Measurements from ENCODE around the gene TMCO2.
A peak's percentile ranks its signal among the peaks of the same experiment; 100 is the strongest.
"Not testable (repeated sequence)": the region's sequence is repeated elsewhere in the genome, so short reads cannot be mapped to it uniquely, and the experiment has no call there.

Gene TMCO2

DNA sequence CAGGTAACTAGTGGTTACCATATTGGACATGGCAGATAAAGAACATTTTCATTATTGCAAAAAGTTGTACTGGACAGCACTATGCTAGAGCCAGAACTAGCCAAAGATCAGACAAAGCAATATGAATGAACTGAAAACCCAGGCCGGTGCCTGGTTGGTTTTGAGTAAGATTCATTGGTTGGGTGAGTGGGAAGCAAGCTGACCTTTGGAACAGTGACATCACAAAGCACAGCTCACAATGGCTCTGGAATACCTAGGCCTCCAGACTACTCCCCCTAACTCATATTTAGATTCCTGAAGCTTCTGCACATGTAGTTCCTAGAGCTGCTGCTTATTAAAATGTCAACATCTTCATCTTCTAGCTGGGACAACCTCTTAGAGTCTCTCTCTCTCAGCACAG is at the start of gene TMCO2:
Gene TMCO2, plus strand, starts transcription at position 283 of the 400 bp plus-strand sequence. Its CDS starts 57 bp downstream, at position 340.
- no peak for DNase-seq

DNA sequence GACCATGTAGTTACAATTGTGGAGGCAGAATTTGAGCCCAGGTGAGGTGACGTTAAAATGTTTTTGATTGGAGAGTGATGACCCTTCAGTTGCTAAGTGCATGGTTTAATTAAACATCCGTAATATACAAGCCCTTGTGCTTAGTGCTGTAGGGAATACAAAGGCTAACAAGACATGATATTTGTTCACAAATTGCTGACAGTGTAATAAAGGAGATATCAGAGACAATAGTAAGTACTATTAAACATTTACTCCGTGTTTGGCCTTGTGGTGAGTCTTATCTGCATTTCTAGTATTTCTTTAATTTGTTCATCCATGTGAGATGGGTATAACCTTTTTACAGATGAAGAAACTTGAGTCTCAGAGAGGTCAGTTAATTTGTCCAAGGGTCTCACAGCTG is 48.6 kb upstream of the TMCO2 start:
- DNase-seq, result no peak

DNA sequence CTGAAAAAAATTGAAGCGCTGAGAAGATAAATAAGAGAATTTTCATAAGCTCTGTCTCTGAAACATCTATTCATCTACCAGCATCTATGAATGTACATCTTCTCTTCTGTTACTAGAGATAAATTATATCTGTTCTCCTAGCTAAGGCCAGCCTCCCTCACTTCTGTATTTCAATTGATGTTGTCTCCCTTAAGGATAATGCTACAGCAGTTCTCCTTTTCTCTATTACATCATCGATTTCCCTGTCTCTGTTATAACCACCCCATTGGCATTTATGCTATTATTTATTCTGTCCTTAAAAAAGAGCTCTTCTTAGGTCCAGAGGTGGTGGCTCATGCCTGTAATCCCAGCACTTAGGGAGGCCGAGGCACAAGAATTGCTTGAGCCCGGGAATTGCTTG is 42.9 kb upstream of the TMCO2 start:
- DNase-seq, result no peak

DNA sequence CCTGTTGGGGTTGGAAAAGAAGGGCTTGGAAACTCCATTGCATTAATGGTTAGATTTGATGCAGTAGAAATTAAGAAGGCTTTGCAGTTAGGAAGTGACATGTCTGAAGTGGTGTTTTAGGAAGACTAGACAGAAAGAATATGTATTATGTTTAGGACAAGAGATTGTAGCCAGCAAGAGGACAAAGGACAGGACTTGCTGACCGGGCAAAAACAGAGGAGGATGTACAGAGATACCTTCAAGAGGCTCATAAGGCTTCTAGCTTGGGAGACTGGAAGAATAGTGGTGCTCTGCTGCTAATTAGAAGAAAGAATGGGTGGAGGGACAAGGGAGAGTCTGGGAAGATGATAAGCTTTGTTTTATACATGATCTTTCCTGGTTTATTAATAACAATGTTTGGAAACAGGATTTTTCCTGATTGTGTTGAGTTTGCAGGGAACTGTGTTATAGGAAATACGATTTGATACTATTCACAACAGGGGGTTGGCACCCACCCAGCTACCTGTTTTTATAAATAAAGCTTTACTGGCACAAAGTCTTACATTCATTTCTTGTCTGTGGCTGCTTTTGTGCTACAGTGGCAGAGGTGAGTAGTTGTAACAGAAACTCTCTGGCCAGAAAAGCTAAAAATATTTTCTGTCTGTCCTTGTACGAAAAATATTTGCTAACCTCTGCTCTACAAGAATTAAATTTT is 37.1 kb upstream of the TMCO2 start:
- DNase-seq, result no peak

GRCh38 chr1:40218333-40218732 is 29.4 kb upstream of the TMCO2 start:
- no peak for DNase-seq

GRCh38 chr1:40221471-40221905 is 26.2 kb upstream of the TMCO2 start:
- not testable (repeated sequence) for DNase-seq

DNA sequence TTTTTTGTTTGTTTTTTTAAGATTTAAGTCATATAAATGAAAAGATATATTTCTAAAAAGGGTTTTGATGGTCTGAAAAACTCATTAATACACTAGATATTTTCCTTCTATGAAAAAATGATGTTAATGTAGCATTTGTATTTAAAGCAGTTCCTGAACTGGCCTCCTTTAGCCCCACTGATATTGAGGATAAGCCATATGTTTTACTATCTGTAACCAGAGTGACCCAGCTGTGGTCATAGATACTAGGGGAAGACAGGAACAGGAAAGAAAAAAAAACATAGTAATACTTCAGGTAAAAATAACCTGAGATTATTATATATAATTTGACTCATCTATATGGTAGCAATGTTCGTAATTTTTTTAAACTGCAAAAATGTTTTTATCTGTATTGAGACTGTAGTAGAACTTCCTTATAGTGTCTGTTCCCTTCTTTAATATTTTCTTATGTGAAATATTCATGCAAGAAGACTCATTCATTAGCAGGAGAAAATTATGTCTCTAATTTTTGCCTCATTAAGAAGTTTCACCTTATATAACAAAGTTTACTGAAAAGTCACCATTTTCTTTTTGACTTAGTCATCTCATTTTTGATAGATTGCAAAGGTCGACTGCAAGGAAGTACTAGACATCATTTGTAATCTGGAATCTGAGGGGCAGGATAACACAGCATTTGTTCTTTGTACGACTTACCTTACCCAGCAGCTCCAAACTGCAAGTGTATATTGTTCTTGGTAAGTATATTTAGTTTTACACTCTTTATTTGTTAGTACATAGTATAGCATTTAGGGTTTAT is 25.6 kb upstream of the TMCO2 start:
- no peak for DNase-seq

DNA sequence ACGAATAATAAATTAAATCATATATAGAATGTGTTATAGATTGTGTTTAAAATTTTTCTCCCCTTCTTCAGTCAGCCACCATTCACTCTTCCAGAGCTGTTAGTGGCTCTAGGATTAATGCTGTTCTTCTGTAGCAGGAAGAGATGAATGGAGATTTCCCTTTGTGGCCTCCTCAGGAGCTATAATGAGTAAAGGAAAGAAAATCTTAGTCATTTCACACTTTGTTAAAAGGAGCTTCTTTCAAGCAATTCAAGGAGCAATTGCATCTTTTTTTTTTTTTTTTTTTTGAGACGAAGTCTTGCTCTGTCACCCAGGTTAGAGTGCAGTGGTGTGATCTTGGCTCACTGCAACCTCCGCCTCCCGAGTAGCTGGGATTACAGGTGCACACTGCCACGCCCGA is 23.7 kb upstream of the TMCO2 start:
- no peak for DNase-seq

DNA sequence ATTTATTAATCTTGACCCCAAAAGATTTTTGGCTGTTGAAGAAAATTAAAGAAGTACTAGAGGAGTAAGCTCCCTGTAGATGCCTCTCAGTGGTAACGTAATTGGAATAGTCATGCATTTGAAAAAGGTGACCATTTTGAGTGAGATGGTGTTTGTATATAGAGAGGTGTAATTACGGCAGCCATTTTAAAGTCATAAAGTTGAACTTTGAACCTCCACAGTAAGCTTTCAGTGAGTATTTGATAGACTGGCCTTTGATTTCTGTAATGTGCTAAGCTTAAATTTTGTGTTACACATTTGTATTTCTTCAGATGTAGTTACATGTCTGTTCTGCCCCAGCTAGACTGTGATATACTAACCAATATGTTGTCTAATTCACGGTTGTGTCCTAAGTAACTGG is 21.5 kb upstream of the TMCO2 start:
- no peak for DNase-seq

DNA sequence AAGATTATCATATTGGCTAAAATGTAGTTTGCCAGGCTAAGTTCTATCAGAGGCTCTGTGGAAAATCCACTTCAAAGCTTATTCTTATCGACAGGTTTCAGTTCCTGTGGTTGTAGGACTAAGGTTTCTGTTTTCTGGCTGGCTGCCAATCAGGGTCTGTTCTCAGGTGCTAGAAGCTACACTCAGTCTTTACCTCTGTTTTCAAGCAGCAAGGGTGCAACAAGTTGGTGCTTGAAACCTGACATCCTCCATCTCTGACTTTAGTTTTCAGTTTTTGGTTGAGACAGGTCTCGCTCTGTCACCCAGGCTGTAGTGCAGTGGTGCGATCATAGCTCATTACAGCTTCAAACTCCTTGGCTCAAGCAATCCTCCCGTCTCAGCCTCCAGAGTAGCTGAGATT is 15.3 kb upstream of the TMCO2 start:
- no peak for DNase-seq

DNA sequence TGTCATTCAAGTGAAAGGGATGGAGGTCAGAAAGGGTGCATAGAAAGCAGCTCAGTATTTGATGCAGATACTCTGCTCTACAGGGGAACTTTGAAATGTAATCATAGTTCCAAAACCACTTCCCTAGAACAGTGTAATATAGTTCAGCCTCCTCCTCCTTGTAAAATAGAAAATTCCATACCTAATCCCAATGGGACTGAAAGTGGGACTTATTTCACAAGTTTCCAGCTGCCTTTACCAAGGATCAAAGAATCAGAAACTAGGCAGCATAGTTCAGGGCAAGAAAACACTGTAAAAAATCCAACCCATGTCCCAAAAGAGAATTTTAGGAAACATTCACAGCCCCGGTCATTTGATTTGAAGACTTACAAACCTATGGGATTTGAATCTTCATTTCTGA is 8.1 kb upstream of the TMCO2 start:
- DNase-seq, result no peak

- DNase-seq, result no peak
Measured at GRCh38 chr1:40240390-40240789, 7.3 kb upstream of the TMCO2 start.

DNA sequence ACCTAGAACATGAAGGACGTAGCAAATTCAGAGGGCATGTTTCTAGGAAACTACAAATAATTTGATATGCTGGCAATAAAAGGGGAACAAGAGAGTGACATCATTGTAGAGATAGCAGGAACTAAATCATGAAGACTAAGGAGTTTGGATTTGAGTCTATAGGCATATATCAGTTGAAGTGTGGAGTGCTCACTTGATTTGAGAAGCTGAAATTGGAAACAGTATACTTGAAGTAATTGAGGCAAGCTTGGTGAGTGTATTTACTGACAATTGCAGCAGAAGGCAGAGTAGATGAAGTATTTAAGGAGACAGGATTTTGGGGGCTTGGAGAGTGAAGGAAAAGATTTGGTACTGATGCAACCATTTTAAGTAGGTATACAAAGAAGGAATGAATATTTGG is 6.4 kb upstream of the TMCO2 start:
- DNase-seq, result no peak

DNA sequence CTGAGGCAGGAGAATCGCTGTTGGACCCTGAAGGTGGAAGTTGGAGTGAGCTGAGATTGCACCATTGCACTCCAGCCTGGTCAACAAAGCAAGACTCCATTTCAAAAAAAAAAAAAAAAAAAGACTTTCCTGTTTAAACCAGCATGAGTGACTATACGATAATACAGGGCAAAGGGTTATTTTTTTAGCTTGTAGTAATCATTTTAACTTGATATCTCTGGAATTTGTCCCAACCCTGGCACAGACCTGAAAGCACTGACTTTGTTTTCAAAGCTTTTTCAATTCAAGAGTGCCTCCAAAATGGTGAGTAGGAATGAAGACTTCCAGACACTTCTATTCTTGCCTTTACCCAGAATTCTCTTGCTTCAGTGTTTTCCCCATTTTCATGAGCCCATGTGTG is 4.4 kb upstream of the TMCO2 start:
- DNase-seq, result no peak

DNA sequence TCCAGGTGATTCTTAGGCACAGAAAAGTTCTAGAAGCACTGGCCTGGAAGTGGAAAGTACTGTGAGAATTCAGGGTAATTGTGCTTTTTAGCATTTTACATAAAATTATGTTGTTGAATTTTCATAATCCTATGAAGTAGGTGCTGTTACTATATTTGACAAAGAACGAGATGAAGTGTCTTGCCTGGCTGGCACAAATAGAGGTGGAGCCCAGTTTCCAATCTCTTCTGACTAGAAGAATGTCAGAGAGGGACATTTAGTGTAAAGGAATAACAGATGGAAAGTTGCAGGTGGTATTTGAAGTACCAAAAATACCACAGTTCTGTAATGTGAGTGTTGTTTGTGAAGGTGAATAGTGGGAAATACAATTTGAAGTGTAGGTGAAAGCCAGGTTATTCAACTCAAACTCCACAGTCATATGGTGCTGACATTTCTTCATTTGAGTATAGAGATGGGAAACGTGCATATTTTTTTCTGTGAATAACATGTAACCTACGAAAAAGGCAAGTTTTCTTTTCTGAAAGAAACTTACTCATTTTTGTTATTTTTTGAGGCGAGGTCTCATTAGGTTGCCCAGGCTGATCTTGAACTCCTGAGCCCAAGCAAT is 3.5 kb upstream of the TMCO2 start:
- no peak for DNase-seq

- DNase-seq, result no peak
Measured at GRCh38 chr1:40245686-40246085, 2.1 kb upstream of the TMCO2 start.

DNA sequence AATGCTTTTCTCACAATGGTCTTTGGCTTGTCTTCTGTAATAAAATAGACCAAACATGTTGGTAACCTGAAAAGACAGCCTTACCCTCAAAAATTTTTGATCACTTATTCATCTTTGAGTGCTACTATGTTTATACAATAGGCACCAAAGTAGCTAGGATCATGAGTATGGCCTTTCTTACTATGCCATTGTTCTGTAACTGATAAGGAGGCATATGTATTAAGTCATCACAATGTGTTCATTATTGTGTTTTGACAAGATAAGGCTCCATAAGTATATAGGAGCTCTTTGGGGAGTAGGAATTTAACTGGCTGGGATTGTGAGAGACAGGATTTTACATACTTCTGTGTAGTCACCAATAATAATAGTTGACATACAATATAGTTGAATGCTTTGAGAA is 675 bp downstream of the TMCO2 start:
- DNase-seq, result no peak

DNA sequence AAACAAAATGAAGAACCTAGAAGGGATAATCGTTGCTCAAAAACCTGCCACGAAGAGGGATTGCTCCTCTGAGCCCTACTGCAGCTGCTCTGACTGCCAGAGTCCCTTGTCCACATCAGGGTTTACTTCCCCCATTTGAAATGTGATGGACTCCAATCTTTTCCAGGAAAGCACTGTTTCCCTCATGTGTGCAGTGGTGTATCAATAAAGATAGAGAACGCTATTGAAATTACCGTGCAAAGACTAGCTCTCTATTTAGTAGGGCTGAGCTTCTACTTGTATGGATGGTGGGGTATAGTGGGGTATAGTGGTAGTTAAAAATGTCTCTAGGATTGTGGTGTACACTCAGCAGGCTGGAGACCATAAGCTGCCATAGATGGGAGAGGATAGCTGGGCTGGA is 3.7 kb downstream of the TMCO2 start:
- no peak for DNase-seq

DNA sequence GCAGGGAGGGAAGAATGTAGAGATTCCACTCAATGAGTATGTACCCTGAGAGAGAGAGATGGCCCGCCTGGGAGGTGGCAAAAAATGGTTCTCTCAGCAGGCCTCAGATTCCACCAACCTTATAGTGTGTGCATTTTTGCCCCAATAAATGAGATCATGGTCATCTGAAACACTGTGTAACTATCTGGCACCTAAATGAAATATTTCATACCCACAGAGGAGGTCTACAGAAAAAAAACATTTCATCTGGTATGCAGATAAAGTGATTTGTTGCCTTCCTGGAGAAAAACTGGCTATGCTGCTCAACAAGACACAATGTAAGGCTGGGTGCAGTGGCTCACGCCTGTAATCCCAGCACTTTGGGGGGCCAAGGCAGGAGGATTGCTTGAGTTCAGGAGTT is 4.9 kb downstream of the TMCO2 start:
- DNase-seq, result no peak

GRCh38 chr1:40255231-40255630 is 7.5 kb downstream of the TMCO2 start:
- no peak for DNase-seq

GRCh38 chr1:40256401-40257084 is 8.8 kb downstream of the TMCO2 start:
- no peak for DNase-seq

GRCh38 chr1:40257313-40257687 is 9.6 kb downstream of the TMCO2 start:
- no peak for DNase-seq

DNA sequence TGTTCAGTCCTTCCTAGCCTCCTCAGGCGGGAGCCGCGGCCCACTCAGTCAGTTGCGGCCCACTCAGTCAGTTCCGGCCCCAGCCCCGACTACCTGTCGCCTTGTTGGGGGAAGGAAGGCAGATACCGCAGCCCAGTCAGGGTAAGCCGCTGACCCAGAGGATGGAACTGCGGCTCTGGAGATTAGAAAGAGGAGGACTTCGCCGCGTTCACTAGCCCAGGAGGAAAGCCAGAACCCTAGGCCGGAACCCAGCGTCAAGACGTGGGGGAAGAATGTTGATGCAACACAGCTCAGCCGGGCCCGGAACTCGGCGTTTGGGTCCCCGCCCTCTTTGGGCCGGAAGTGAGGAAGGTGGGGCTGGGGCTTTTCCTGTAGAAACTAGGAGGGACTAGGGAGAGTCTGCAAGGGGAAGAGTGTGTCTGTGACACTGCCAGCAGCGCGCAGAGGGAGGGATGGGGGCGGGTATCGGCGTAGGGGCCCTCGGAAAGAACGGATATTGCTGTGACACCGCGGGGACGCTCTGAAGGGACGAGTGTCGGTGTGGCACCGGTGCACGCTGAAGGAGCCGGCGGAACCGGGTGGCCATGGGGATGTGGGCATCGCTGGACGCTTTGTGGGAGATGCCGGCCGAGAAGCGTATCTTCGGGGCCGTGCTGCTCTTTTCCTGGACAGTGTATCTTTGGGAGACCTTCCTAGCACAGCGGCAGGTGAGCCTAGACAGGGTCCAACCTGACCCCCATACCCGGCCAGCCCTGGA is 10.1 kb downstream of the TMCO2 start, which contains the start of gene ZMPSTE24:
Gene ZMPSTE24, plus strand, starts transcription at position 549 of the 757 bp plus-strand sequence. Its CDS starts 36 bp downstream, at position 585.
- peak; percentile 79 for DNase-seq
